GM12878 (cell line): ENCODE data around the gene RAD52. TPM values are rescaled to one million over a fixed set of nuclear protein-coding genes. Genes with fewer than 3 reads are reported as not detected.

Experiments used
- ATAC-seq: fragments of 200-7000 bp; cut with Tn5 transposase; 3 replicates; pipeline ENCODE4 v1.9.1; 2020; ENCODE audit warnings: mild to moderate bottlenecking, moderate library complexity
- BruUV-seq: library from RNA; stranded (reverse); fragments of 400-500 nt; replicated peaks from 2 replicates; lab custom pipeline; 2021; lab: Mats Ljungman, UMichigan
- CTCF ChIA-PET: fragments of 300-600 bp; sonication (Branson Sonifier 250); formaldehyde crosslinking; extraction: SDS; loops from one replicate; lab custom pipeline; 2021; ENCODE audit warnings: inconsistent platforms; lab: Yijun Ruan, JAX
- POLR2A ChIA-PET: fragments of 350-600 bp; formaldehyde crosslinking; extraction: SDS; loops from one replicate; lab custom pipeline; 2021; ENCODE audit warnings: inconsistent platforms; lab: Charles Lee
- RAD21 ChIA-PET: fragments of 300-600 bp; sonication (Branson Sonifier 250); formaldehyde crosslinking; loops from one replicate; lab custom pipeline; 2023; ENCODE audit warnings: antibody characterized with exemption; ENCODE audit not compliant: unreplicated experiment; lab: Charles Lee
- SMC1A ChIA-PET: fragments of 300-600 bp; sonication (Branson Sonifier 250); formaldehyde crosslinking; loops from one replicate; lab custom pipeline; 2023; ENCODE audit not compliant: unreplicated experiment, uncharacterized antibody; lab: Charles Lee
- DNase-seq: peaks from one replicate; pipeline ENCODE4 v3.0.0-alpha.2; 2011; ENCODE audit warnings: low read depth, low spot score
- FAIRE-seq: peaks from 3 replicates; lab custom pipeline; 2011; peaks lifted over from hg19 to GRCh38; lab: Jason Lieb, UNC
- H2AFZ ChIP-seq: 2 replicates; pipeline ENCODE4 v1.6.0; 2011; ENCODE audit warnings: low read depth, low read length, control low read depth; ENCODE audit not compliant: control insufficient read depth
- H3K27ac ChIP-seq: 2 replicates; pipeline ENCODE4 v1.5.1; 2011; ENCODE audit warnings: control low read depth; ENCODE audit not compliant: control insufficient read depth, insufficient read depth
- H3K27me3 ChIP-seq, 2 experiments: replicated peaks in 1 of 2; 2 replicates each; pipeline versions ENCODE4 v1.6.0 to v1.6.1; 2011; ENCODE audit warnings: low read length in 1 of 2; ENCODE audit not compliant: control insufficient read depth in 2 of 2, insufficient read depth in 2 of 2
- H3K36me3 ChIP-seq, 2 experiments: 2 replicates each; pipeline ENCODE4 v1.5.1; 2011; ENCODE audit warnings: low read length in 1 of 2; ENCODE audit not compliant: control insufficient read depth in 2 of 2, insufficient read depth in 2 of 2
- H3K4me1 ChIP-seq: 2 replicates; pipeline ENCODE4 v1.6.1; 2011; ENCODE audit warnings: mild to moderate bottlenecking, low read length, moderate library complexity, mixed read lengths; ENCODE audit not compliant: control insufficient read depth, insufficient read depth
- H3K4me2 ChIP-seq: 2 replicates; pipeline ENCODE4 v1.6.0; 2011; ENCODE audit warnings: control low read depth; ENCODE audit not compliant: control insufficient read depth, insufficient read depth
- H3K4me3 ChIP-seq: fragments of 200-600 bp; sonication (generic); 2 replicates; pipeline ENCODE4 v1.5.1; 2016
- H3K79me2 ChIP-seq: 2 replicates; pipeline ENCODE4 v1.6.0; 2011; ENCODE audit warnings: low read length; ENCODE audit not compliant: control insufficient read depth, insufficient read depth
- H3K9ac ChIP-seq: 2 replicates; pipeline ENCODE4 v1.8.0; 2011; ENCODE audit warnings: low read length, control low read depth, mixed read lengths; ENCODE audit not compliant: control insufficient read depth, insufficient read depth
- H3K9me3 ChIP-seq: replicated peaks from 3 replicates; pipeline ENCODE4 v1.5.1; 2011; ENCODE audit warnings: mild to moderate bottlenecking, low read length; ENCODE audit not compliant: control insufficient read depth, insufficient read depth
- H4K20me1 ChIP-seq: 2 replicates; pipeline ENCODE4 v1.6.0; 2011; ENCODE audit not compliant: control insufficient read depth, insufficient read depth
- BCLAF1 ChIP-seq: fragments of 450-650 bp; IDR thresholded peaks from 2 replicates; pipeline ENCODE4 v1.6.1; 2017; ENCODE audit warnings: antibody characterized with exemption, mild to moderate bottlenecking, moderate library complexity
- CHD1 ChIP-seq: IDR thresholded peaks from 2 replicates; pipeline ENCODE4 v1.6.1; 2012; ENCODE audit warnings: low read depth, low read length, improper control_type of control experiment
- ETV6 ChIP-seq, 2 experiments: fragments of 450-650 bp in 1 of 2; IDR thresholded peaks in 1 of 2; conservative IDR thresholded peaks in 1 of 2; 2 replicates each; pipeline ENCODE4 v1.6.1; 2014; ENCODE audit warnings: antibody characterized with exemption in 1 of 2, borderline replicate concordance in 1 of 2, low read depth in 1 of 2, mild to moderate bottlenecking in 1 of 2, moderate library complexity in 1 of 2
- JUNB ChIP-seq: IDR thresholded peaks from 2 replicates; pipeline ENCODE4 v1.6.1; 2016; ENCODE audit warnings: antibody characterized with exemption, mild to moderate bottlenecking
- MTA3 ChIP-seq: IDR thresholded peaks from 2 replicates; pipeline ENCODE4 v1.6.1; 2012; ENCODE audit warnings: low read length, inconsistent platforms, borderline replicate concordance
- NFYA ChIP-seq: IDR thresholded peaks from 2 replicates; pipeline ENCODE4 v1.6.1; 2011; ENCODE audit warnings: low read depth, mild to moderate bottlenecking, low read length, improper control_type of control experiment, borderline replicate concordance
- POLR2AphosphoS2 ChIP-seq: IDR thresholded peaks from 2 replicates; pipeline ENCODE4 v1.6.1; 2011; ENCODE audit warnings: low read depth, mild to moderate bottlenecking, low read length, improper control_type of control experiment, moderate library complexity
- RB1 ChIP-seq: fragments of 450-650 bp; formaldehyde crosslinking; IDR thresholded peaks from 2 replicates; pipeline ENCODE4 v1.6.1; 2017; ENCODE audit warnings: mild to moderate bottlenecking, borderline replicate concordance
- YY1 ChIP-seq: IDR thresholded peaks from 2 replicates; pipeline ENCODE4 v1.6.1; 2011; ENCODE audit warnings: low read depth, mild to moderate bottlenecking, low read length
- ZNF207 ChIP-seq: fragments of 450-650 bp; IDR thresholded peaks from 2 replicates; pipeline ENCODE4 v1.6.1; 2014; ENCODE audit warnings: antibody characterized with exemption, mild to moderate bottlenecking, borderline replicate concordance
- WGBS: methylation state at CpG from one replicate; pipeline ENCODE4 v1.1.6; 2016; ENCODE audit warnings: low lambda C conversion rate; ENCODE audit not compliant: insufficient replicate concordance, insufficient coverage; ENCODE audit errors: missing lambda C conversion rate; 5-methylcytosine and 5-hydroxymethylcytosine counted together
- in situ Hi-C: fragments of 300-500 bp; cut with MboI; formaldehyde crosslinking; loops from 9 replicates; pipeline ENCODE4 v1.14.3; 2018; ENCODE audit warnings: mixed read lengths
- intact Hi-C: fragments of 100-400 bp; cut with micrococcal nuclease; formaldehyde crosslinking; loops from one replicate; pipeline ENCODE4 v1.14.2; 2022; ENCODE audit not compliant: unreplicated experiment
- polyA plus RNA-seq, 11 experiments: library from polyadenylated mRNA; depleted of rRNA in 4 of 11; unstranded in 6 of 11; stranded (reverse) in 5 of 11; fragments of >200 nt; fragmentation: Nextera tagmentation in 4 of 11; fragmentation: Illumina TruSeq in 1 of 11; extraction: Ambion mirVana in 4 of 11; extraction: Trizol in 1 of 11; gene quantifications; 1 replicate in 1 of 11; 2 replicates in 10 of 11; pipeline versions ENCODE4 v1.2.1 to v1.2.3, GENCODE V29; 2011 to 2016; ENCODE audit warnings: inconsistent platforms in 2 of 11, missing spikeins in 2 of 11, low read depth in 1 of 11
- total RNA-seq, 4 experiments: library from RNA; depleted of rRNA in 3 of 4; stranded (reverse); fragments of >200 nt in 3 of 4; fragmentation: Illumina TruSeq in 1 of 4; extraction: Trizol in 1 of 4; gene quantifications; 2 replicates each; pipeline versions ENCODE4 v1.2.1 to v1.2.3, GENCODE V29; 2013 to 2021

The RAD52 gene
- total and polyA plus RNA-seq, 10 of the 15 experiments (the other 5 are each of a cell fraction or from before 2014, with no cell fraction given) = 2.0 to 15.7 (median 8.9) TPM

GRCh38 chr12:989051-989450, 39.6 kb upstream of the RAD52 start:
- ATAC-seq = no peak
- no TSS peak for BruUV-seq
- peaks cover 1 to 13% of the 10 kb centered on the region in 2 experiments; a peak in 1 of 4 replicates for H3K27me3 ChIP-seq
- no peaks in the 10 kb centered on the region; the same call in 1 of the 2 replicates for H3K4me1 ChIP-seq
- intact Hi-C loops = no loop called here
- H3K9me3 ChIP-seq = no peaks in the 10 kb centered on the region
- no peaks in the 10 kb centered on the region for H3K36me3 ChIP-seq
- H4K20me1 ChIP-seq = no peaks in the 10 kb centered on the region
- in situ Hi-C loops = no loop called here
- ChIA-PET CTCF (interaction anchor here (1.9 kb wide), 1 partner anchor 413 kb away, joined by 4 read pairs; no protein-coding TSS in a partner anchor), POLR2A (interaction anchor here (0.5 kb wide), 1 partner anchor 232 kb away, joined by 5 read pairs; no protein-coding TSS in a partner anchor), RAD21 (no interaction called here), SMC1A (interaction anchor here (0.7 kb wide), 1 partner anchor 127 kb away, joined by 3 read pairs; no protein-coding TSS in a partner anchor)
- H3K4me3 ChIP-seq = no peak overlapping the region
- no peak overlapping the region for H3K27ac ChIP-seq
- H3K79me2 ChIP-seq = no peaks in the 10 kb centered on the region
- no peak overlapping the region for H2AFZ ChIP-seq
- WGBS = 55% methylated on average over 2 of the region's 2 CpGs
- no peak overlapping the region for H3K4me2 ChIP-seq
- TF ChIP-seq POLR2AphosphoS2 = no peak
- TF ChIP-seq BCLAF1 = no peak
- TF ChIP-seq ZNF207 = no peak
- no peak for TF ChIP-seq NFYA
- TF ChIP-seq CHD1 = no peak
- TF ChIP-seq RB1 = no peak
- no peak for TF ChIP-seq MTA3
- no peak for TF ChIP-seq JUNB
- TF ChIP-seq YY1 = no peak
- TF ChIP-seq ETV6 (conservative IDR thresholded peaks at IDR 0.05 in 1 of 2, IDR thresholded peaks at IDR 0.05 in 1 of 2; ENCODE audit: borderline replicate concordance in 1 of 2, low read depth in 1 of 2) = no peak
- no peak for DNase-seq
- no peak overlapping the region for H3K9ac ChIP-seq
- FAIRE-seq = no peak
